ENCODE measurements around the gene ZMIZ1. TPM values are rescaled to one million over a fixed set of nuclear protein-coding genes. Genes with fewer than 3 reads are reported as not detected.

The ZMIZ1 gene
- total and polyA plus RNA-seq, 2 experiments from 2014 or later, result 9.2 to 30.9 TPM

DNA sequence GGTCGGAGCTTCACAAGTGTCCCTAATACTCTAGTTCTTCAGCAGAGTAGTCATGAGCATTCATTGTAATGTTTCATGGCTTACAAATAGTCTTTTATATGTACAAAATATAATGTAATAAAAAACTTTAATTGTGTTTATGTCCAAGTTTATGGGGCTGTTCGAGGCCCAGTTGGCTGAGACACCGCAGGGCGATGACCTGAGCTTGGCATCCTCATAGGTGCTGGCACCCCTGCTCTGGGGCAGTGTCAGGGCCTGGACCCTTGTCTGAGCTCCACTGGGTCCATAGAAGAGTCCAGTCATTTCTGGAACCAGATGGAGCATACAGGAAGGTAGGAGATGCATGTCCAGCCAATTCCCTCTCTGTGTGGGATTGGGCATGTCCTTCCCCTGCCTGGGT lies 12.9 kb upstream of the ZMIZ1 start (continued):
- no peak for TF ChIP-seq REST (IDR thresholded peaks at IDR 0.05; ENCODE audit: unreplicated experiment)
- no peak for TF ChIP-seq ZNF114 (CRISPR knock-in tag; IDR thresholded peaks at IDR 0.05)
- no peak; a peak in 1 of 4 replicates for TF ChIP-seq CTCF (conservative IDR thresholded peaks at IDR 0.05; ENCODE audit: low read depth in 2 of 2)
- no peak for TF ChIP-seq ETS1 (IDR thresholded peaks at IDR 0.05)

- Histone ChIP-seq H3K9me2 (ENCODE audit: insufficient read depth) (no peaks in the 10 kb centered on the region), H3K79me2 (replicated peaks; ENCODE audit: insufficient read depth) (no peaks in the 10 kb centered on the region), H3K4me3 (no peak overlapping the region), H2AFZ (no peak overlapping the region), H3F3A (replicated peaks; ENCODE audit: low read depth) (no peaks in the 10 kb centered on the region), H3K4me2 (peak overlapping the region; percentile 55), H3K36me3 (ENCODE audit: insufficient read depth) (no peaks in the 10 kb centered on the region), H4K20me1 (replicated peaks; ENCODE audit: insufficient read depth) (no peaks in the 10 kb centered on the region), H3K27me3 (ENCODE audit: insufficient read depth) (no peaks in the 10 kb centered on the region), H3K4me1 (ENCODE audit: insufficient read depth) (peaks cover 16% of the 10 kb centered on the region; the same call in 1 of the 2 replicates), H3K27ac (ENCODE audit: low read depth) (no peak overlapping the region)
- ATAC-seq (peak; percentile 7; the same call in 2 of the 3 replicates), DNase-seq (ENCODE audit: low spot score) (no peak)
- Mint-ChIP-seq H3K4me3 (no peak overlapping the region), H3K36me3 (ENCODE audit: low read depth) (no peaks in the 10 kb centered on the region), H3K4me1 (peaks cover 38% of the 10 kb centered on the region), H3K9me3 (no peaks in the 10 kb centered on the region; the same call in 1 of the 3 replicates), H3K27ac (no peak overlapping the region), H3K27me3 (ENCODE audit: insufficient read depth, low read depth, poor library complexity) (peaks cover 24% of the 10 kb centered on the region)
- no peak for TF ChIP-seq ZNF114 (CRISPR knock-in tag; IDR thresholded peaks at IDR 0.05)
Measured at GRCh38 chr10:79056361-79056735, 12.4 kb upstream of the ZMIZ1 start.

DNA sequence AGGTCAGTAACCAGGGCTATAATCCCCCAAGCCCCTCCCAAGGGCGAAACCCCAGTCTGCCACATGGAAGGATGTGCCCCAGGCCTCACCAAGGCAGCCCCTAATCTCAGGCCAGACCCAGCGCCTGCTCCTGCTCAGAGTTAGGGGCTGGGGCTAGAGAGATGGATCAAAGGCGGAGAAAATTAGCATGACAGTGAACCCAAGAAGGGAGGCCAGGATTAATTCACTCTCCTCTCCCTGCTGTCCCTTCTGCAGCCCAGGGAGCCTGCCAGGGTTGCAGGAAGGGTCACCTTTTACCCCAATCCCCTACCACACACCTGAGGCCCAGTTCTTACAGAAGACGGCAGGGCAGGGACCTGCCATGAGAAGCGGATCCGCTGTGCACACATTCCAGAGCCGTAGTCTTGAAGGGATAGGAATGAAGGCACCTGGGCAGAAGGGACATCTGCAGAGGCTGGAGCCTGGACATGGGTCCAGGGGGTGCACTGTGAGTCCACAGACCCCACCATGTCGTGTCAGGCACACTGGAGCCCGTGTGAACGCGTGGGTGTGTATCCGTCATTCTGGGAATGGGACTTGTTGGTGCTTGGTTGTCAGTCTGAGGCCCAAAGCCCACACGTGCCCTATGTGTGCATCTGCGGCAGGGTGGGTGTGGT lies 11.9 kb upstream of the ZMIZ1 start:
- no peak overlapping the region for H3K4me3 Mint-ChIP-seq
- H3K27ac Mint-ChIP-seq, result no peak overlapping the region
- DNase-seq (ENCODE audit: low spot score), result peak; percentile 64
- peak overlapping the region; percentile 55 for H3K4me2 ChIP-seq
- peaks cover 26% of the 10 kb centered on the region for H3K27me3 Mint-ChIP-seq (ENCODE audit: insufficient read depth, low read depth, poor library complexity)
- H3K36me3 ChIP-seq (ENCODE audit: insufficient read depth), result no peaks in the 10 kb centered on the region
- no peaks in the 10 kb centered on the region for H4K20me1 ChIP-seq (replicated peaks; ENCODE audit: insufficient read depth)
- H3K79me2 ChIP-seq (replicated peaks; ENCODE audit: insufficient read depth), result no peaks in the 10 kb centered on the region
- H3K4me3 ChIP-seq, result no peak overlapping the region
- no peak overlapping the region for H3K27ac ChIP-seq (ENCODE audit: low read depth)
- no peaks in the 10 kb centered on the region for H3K9me2 ChIP-seq (ENCODE audit: insufficient read depth)
- peak; percentile 88 for ATAC-seq
- H3K4me1 Mint-ChIP-seq, result peaks cover 36% of the 10 kb centered on the region
- no peaks in the 10 kb centered on the region for H3K27me3 ChIP-seq (ENCODE audit: insufficient read depth)
- peaks cover 11% of the 10 kb centered on the region; the same call in 1 of the 2 replicates for H3K4me1 ChIP-seq (ENCODE audit: insufficient read depth)
- no peaks in the 10 kb centered on the region for H3K36me3 Mint-ChIP-seq (ENCODE audit: low read depth)
- H2AFZ ChIP-seq, result no peak overlapping the region
- no peaks in the 10 kb centered on the region; the same call in 1 of the 3 replicates for H3K9me3 Mint-ChIP-seq
- no peaks in the 10 kb centered on the region for H3F3A ChIP-seq (replicated peaks; ENCODE audit: low read depth)
- TF ChIP-seq EZH2 (IDR thresholded peaks at IDR 0.05; ENCODE audit: low read depth, unreplicated experiment) (no peak), ZNF462 (CRISPR knock-in tag; IDR thresholded peaks at IDR 0.05) (no peak)

Measured in GM23338 (cell line).